Subcutaneous adipose tissue (tissue), 4 donors: Measurements from ENCODE around the gene OPALIN. TPM values are rescaled to one million over a fixed set of nuclear protein-coding genes. Genes with fewer than 3 reads are reported as not detected.

ENCODE experiments used
- CTCF ChIP-seq: fragments of 450-650 bp; IDR thresholded peaks from one replicate; pipeline ENCODE4 v1.5.1; 2016; ENCODE audit warnings: low read depth, mild to moderate bottlenecking, control low read depth, antibody characterized with exemption, moderate library complexity
- total RNA-seq, 4 donors: library from RNA; depleted of rRNA; stranded (reverse); fragments of >200 nt; gene quantifications; one replicate each; pipeline ENCODE4 v1.1.0, GENCODE V29; 2016

OPALIN gene
- total RNA-seq, 4 donors from 2014 or later: not detected

DNA sequence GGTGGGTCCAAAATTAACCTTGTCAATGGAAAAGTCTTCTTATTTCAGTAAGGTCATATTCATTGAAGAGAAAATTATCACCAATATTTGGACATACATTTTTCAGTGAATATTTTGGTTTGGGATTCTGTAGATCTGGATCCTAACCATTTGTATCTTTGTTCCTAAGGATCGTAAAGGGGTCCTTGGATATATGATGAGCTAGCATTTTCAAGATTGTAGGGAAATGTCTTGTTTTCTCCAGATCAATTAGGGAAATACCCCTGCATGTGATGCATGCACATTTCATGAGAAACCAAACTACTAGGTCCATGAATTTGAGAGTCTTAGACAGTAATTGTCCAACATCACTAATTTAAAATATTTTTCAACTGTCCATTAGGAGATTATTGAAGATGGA, 36.5 kb downstream of the OPALIN start:
- no peak for TF ChIP-seq CTCF

- TF ChIP-seq CTCF: no peak
Measured at GRCh38 chr10:96321822-96322221, 37.0 kb downstream of the OPALIN start.

- TF ChIP-seq CTCF: no peak
Measured at GRCh38 chr10:96319754-96320474, 38.9 kb downstream of the OPALIN start.

- TF ChIP-seq CTCF: no peak
Measured at GRCh38 chr10:96317067-96317833, 41.6 kb downstream of the OPALIN start.

DNA sequence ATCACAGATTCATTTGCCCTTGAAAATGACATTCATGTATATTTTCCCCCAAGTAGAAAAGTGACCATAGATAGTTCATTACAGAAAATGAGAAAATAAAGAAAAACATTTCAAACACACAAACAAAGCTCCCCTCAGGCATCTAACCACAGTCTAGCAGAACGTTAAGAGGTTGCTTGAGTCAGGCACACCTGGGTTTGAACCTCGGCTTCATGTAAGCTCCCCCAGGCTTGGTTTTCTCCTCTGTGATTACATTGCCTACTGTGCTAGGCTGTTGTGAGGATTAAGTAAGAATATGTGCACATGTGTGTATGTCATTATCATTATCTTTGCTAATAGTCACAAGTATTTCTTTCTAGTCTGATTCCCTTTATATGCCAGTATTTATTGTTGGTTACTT, 45.5 kb downstream of the OPALIN start:
- TF ChIP-seq CTCF: no peak

DNA sequence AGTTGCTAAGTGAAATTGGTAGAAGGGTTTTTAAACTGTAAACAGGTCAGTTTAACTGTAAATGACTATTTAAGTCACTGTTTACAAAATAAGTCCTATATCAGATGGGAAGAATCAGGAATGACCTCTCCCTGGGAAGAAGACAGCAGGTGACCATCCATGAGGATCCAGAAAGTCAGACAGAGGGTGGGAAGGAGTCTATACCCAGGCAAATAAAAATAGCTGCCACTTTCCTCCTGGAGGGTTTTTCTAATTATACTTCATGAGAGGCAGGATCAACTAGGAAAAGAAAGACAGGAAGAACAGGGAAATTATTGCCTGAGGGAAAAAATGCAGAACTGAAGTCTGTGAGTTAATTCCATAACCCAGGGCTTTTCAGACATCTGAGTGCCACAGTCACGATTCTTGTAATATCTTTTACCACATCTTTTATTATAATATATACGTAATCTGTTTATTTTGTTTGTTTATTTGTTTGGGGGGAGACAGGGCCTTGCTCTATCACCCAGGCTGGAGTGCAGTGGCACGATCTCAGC, 47.6 kb downstream of the OPALIN start:
- TF ChIP-seq CTCF: no peak

GRCh38 chr10:96310321-96310669, 48.5 kb downstream of the OPALIN start:
- no peak for TF ChIP-seq CTCF
